Endodermal cell (in vitro differentiated cells): ENCODE measurements around the gene CMTM7. TPM values are rescaled to one million over a fixed set of nuclear protein-coding genes. Genes with fewer than 3 reads are reported as not detected.

Experiments used
- DNase-seq: peaks from one replicate; pipeline ENCODE4 v3.0.0-alpha.2; 2017
- H3K27ac ChIP-seq: 2 replicates; pipeline ENCODE4 v1.5.1; 2013; ENCODE audit warnings: mild to moderate bottlenecking, low read depth, low read length, moderate library complexity
- H3K27me3 ChIP-seq: 2 replicates; pipeline ENCODE4 v1.6.1; 2013; ENCODE audit warnings: mild to moderate bottlenecking, low read length, moderate library complexity; ENCODE audit not compliant: insufficient read depth, control insufficient read depth, poor library complexity, severe bottlenecking
- H3K36me3 ChIP-seq: 2 replicates; pipeline ENCODE4 v1.7.0; 2013; ENCODE audit warnings: mild to moderate bottlenecking, low read length, moderate library complexity; ENCODE audit not compliant: control insufficient read depth, insufficient read depth
- H3K4me1 ChIP-seq: one replicate; pipeline ENCODE4 v1.7.0; 2013; ENCODE audit warnings: low read length; ENCODE audit not compliant: control insufficient read depth, insufficient read depth
- H3K4me3 ChIP-seq: 2 replicates; pipeline ENCODE4 v1.5.1; 2013; ENCODE audit warnings: mild to moderate bottlenecking, low read length, moderate library complexity
- H3K9ac ChIP-seq: 2 replicates; pipeline ENCODE4 v1.6.1; 2013; ENCODE audit warnings: mild to moderate bottlenecking, low read length, moderate library complexity; ENCODE audit not compliant: poor library complexity, severe bottlenecking; ENCODE audit errors: extremely low read depth
- H3K9me3 ChIP-seq: 2 replicates; pipeline ENCODE4 v1.6.1; 2013; ENCODE audit warnings: mild to moderate bottlenecking, low read length, moderate library complexity; ENCODE audit not compliant: control insufficient read depth
- H3K27ac Mint-ChIP-seq: 2 replicates; pipeline ENCODE4 v1.8.0; 2020; ENCODE audit warnings: mixed read lengths
- H3K27me3 Mint-ChIP-seq: 2 replicates; pipeline ENCODE4 v1.8.0; 2021; ENCODE audit warnings: mild to moderate bottlenecking, mixed read lengths; ENCODE audit not compliant: insufficient read depth
- H3K36me3 Mint-ChIP-seq: 2 replicates; pipeline ENCODE4 v1.8.0; 2020; ENCODE audit warnings: low read depth, mixed read lengths
- H3K4me1 Mint-ChIP-seq: 2 replicates; pipeline ENCODE4 v1.8.0; 2020; ENCODE audit warnings: mixed read lengths
- H3K4me3 Mint-ChIP-seq: 2 replicates; pipeline ENCODE4 v1.8.0; 2020; ENCODE audit warnings: mild to moderate bottlenecking, moderate library complexity, mixed read lengths
- H3K9me3 Mint-ChIP-seq: 2 replicates; pipeline ENCODE4 v1.8.0; 2020; ENCODE audit warnings: mild to moderate bottlenecking, mixed read lengths
- WGBS, 2 experiments: methylation state at CpG; one replicate each; pipeline versions ENCODE4 v1.1.5 to v1.1.7; 2013; ENCODE audit warnings: missing lambda C conversion rate in 2 of 2, mixed read lengths in 1 of 2; ENCODE audit not compliant: insufficient coverage in 1 of 2, insufficient read length in 1 of 2; 5-methylcytosine and 5-hydroxymethylcytosine counted together
- total RNA-seq, 2 donors: library from RNA; stranded (reverse); fragmentation: NEBNext Ultra II Directional in 1 of 2; extraction: Animal tissue kit (Norgen Biotek cat#: 25700) in 1 of 2; gene quantifications; 2 replicates in 1 of 2; 3 replicates in 1 of 2; pipeline ENCODE4 v1.2.1, GENCODE V29; 2021
- TF ChIP-seq, protein P1 (sequence below): fragments of 200-600 bp; sonication (generic); conservative IDR thresholded peaks from 2 replicates; pipeline ENCODE4 v1.5.0; 2021; ENCODE audit warnings: antibody characterized with exemption, mild to moderate bottlenecking

CMTM7 gene
- total RNA-seq, 2 donors from 2014 or later: 11.1 TPM

DNA sequence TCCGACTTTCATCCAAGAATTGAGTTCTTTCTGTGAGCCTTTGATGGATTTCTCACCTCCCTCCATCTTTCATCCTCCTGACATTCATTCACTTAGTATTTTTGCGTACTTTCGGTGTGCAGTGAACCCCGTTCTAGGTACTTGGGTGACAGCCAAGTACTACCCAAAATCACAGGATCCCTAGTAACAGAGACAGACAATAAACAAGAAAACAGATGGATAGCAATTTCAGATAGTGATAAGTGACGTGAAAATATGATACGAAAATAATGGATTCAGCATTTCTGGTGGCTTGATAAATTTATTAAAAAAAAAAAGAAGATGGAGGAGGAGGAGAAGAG is 111.3 kb downstream of the CMTM7 start:
- Mint-ChIP-seq H3K27me3 (no peaks in the 10 kb centered on the region), H3K9me3 (no peaks in the 10 kb centered on the region), H3K27ac (no peak overlapping the region), H3K4me3 (peak overlapping the region; percentile 89), H3K36me3 (peaks cover 5% of the 10 kb centered on the region), H3K4me1 (peaks cover 21% of the 10 kb centered on the region)
- H3K4me1 ChIP-seq: peaks cover 3% of the 10 kb centered on the region
- H3K27me3 ChIP-seq: no peaks in the 10 kb centered on the region
- no peaks in the 10 kb centered on the region for H3K9me3 ChIP-seq
- H3K4me3 ChIP-seq: peak overlapping the region; percentile 94
- no peak overlapping the region for H3K27ac ChIP-seq
- no peak for DNase-seq
- no peak overlapping the region for H3K9ac ChIP-seq
- no peaks in the 10 kb centered on the region for H3K36me3 ChIP-seq
- 28 to 33% methylated on average over 6 of the region's 6 CpGs for WGBS, 2 experiments
- TF ChIP-seq, protein P1, sequence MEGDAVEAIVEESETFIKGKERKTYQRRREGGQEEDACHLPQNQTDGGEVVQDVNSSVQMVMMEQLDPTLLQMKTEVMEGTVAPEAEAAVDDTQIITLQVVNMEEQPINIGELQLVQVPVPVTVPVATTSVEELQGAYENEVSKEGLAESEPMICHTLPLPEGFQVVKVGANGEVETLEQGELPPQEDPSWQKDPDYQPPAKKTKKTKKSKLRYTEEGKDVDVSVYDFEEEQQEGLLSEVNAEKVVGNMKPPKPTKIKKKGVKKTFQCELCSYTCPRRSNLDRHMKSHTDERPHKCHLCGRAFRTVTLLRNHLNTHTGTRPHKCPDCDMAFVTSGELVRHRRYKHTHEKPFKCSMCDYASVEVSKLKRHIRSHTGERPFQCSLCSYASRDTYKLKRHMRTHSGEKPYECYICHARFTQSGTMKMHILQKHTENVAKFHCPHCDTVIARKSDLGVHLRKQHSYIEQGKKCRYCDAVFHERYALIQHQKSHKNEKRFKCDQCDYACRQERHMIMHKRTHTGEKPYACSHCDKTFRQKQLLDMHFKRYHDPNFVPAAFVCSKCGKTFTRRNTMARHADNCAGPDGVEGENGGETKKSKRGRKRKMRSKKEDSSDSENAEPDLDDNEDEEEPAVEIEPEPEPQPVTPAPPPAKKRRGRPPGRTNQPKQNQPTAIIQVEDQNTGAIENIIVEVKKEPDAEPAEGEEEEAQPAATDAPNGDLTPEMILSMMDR: no peak

Other genes with a start within 250 kb of the CMTM7 start
- gene CMTM8, start 153.2 kb upstream of the CMTM7 start, total RNA-seq: 10 to 100 TPM in 1 of 2 donors, 1 to 10 TPM in 1; 5.8 to 11.6 TPM
- gene CMTM6, start 111.0 kb downstream of the CMTM7 start, total RNA-seq: 10 to 100 TPM; 58.3 to 62.4 TPM
- gene DYNC1LI1, start 179.0 kb downstream of the CMTM7 start, total RNA-seq: 10 to 100 TPM; 41.6 to 42.5 TPM